ENCODE measurements around the gene LCN10. TPM values are rescaled to one million over a fixed set of nuclear protein-coding genes. Genes with fewer than 3 reads are reported as not detected.

Gene LCN10
- total RNA-seq, 5 donors from 2014 or later (not counting 1 experiment from before 2014, with no cell fraction given): 1.3 to 2.8 (median 2.2) TPM

- Histone ChIP-seq H3K9me3 (no peaks in the 10 kb centered on the region), H3K36me3 (ENCODE audit: control insufficient read depth in 2 of 2, extremely low read depth in 1 of 2, insufficient read depth in 1 of 2, low read length in 1 of 2) (no peaks in the 10 kb centered on the region), H3K4me3 (ENCODE audit: control insufficient read depth in 1 of 2, extremely low read depth in 1 of 2, low read length in 1 of 2) (no peak overlapping the region), H3K27me3 (replicated peaks in 1 of 2; ENCODE audit: control insufficient read depth in 2 of 2, extremely low read depth in 1 of 2, insufficient read depth in 2 of 2, low read length in 1 of 2) (peaks cover 0 to 9% of the 10 kb centered on the region in 2 experiments), H3K4me1 (ENCODE audit: control insufficient read depth in 1 of 2, extremely low read depth in 1 of 2, insufficient read depth in 2 of 2, low read length in 2 of 2) (peaks cover 0 to 4% of the 10 kb centered on the region in 2 experiments), H3K27ac (ENCODE audit: low read length) (no peak overlapping the region)
- Mint-ChIP-seq H3K36me3 (no peaks in the 10 kb centered on the region), H3K4me1 (peaks cover 0 to 1% (median 0%) of the 10 kb centered on the region in 3 donors), H3K27ac (no peak overlapping the region), H3K27me3 (no peaks in the 10 kb centered on the region), H3K9me3 (no peaks in the 10 kb centered on the region), H3K4me3 (no peak overlapping the region)
- POLR2A ChIA-PET: no interaction called here
- ATAC-seq (replicated peaks in 1 of 4) (no peak), DNase-seq (no peak)
- CTCF ChIA-PET: no interaction called here
- 90% methylated on average over 15 of the region's 21 CpGs for WGBS (ENCODE audit: insufficient coverage)
Observed at GRCh38 chr9:136735812-136736480, 6.8 kb downstream of the LCN10 start.

GRCh38 chr9:136734837-136735496 lies 7.8 kb downstream of the LCN10 start:
- WGBS (ENCODE audit: insufficient coverage): 57% methylated on average over 11 of the region's 12 CpGs
- no peaks in the 10 kb centered on the region for H3K9me3 ChIP-seq
- H3K27me3 ChIP-seq (replicated peaks in 1 of 2; ENCODE audit: control insufficient read depth in 2 of 2, extremely low read depth in 1 of 2, insufficient read depth in 2 of 2, low read length in 1 of 2): peaks cover 0 to under 1% of the 10 kb centered on the region in 2 experiments
- no peak overlapping the region for H3K27ac Mint-ChIP-seq
- ATAC-seq (replicated peaks in 1 of 4) (no peak), DNase-seq (no peak)
- no peaks in the 10 kb centered on the region for H3K4me1 ChIP-seq (ENCODE audit: control insufficient read depth in 1 of 2, extremely low read depth in 1 of 2, insufficient read depth in 2 of 2, low read length in 2 of 2)
- H3K27me3 Mint-ChIP-seq: no peaks in the 10 kb centered on the region
- POLR2A ChIA-PET: no interaction called here
- H3K36me3 ChIP-seq (ENCODE audit: control insufficient read depth in 2 of 2, extremely low read depth in 1 of 2, insufficient read depth in 1 of 2, low read length in 1 of 2): no peaks in the 10 kb centered on the region
- CTCF ChIA-PET: no interaction called here
- no peak overlapping the region for H3K4me3 Mint-ChIP-seq
- no peak overlapping the region for H3K27ac ChIP-seq (ENCODE audit: low read length)
- no peaks in the 10 kb centered on the region for H3K9me3 Mint-ChIP-seq
- no peaks in the 10 kb centered on the region for H3K36me3 Mint-ChIP-seq
- H3K4me3 ChIP-seq (ENCODE audit: control insufficient read depth in 1 of 2, extremely low read depth in 1 of 2, low read length in 1 of 2): no peak overlapping the region
- H3K4me1 Mint-ChIP-seq: no peaks in the 10 kb centered on the region

GRCh38 chr9:136733611-136734010 lies 9.1 kb downstream of the LCN10 start:
- no peaks in the 10 kb centered on the region for H3K27me3 Mint-ChIP-seq
- no peak overlapping the region for H3K27ac Mint-ChIP-seq
- Histone ChIP-seq H3K4me1 (ENCODE audit: control insufficient read depth in 1 of 2, extremely low read depth in 1 of 2, insufficient read depth in 2 of 2, low read length in 2 of 2) (peaks cover 0 to 7% of the 10 kb centered on the region in 2 experiments), H3K9me3 (no peaks in the 10 kb centered on the region), H3K27me3 (replicated peaks in 1 of 2; ENCODE audit: control insufficient read depth in 2 of 2, extremely low read depth in 1 of 2, insufficient read depth in 2 of 2, low read length in 1 of 2) (no peaks in the 10 kb centered on the region), H3K4me3 (ENCODE audit: control insufficient read depth in 1 of 2, extremely low read depth in 1 of 2, low read length in 1 of 2) (no peak overlapping the region), H3K27ac (ENCODE audit: low read length) (no peak overlapping the region), H3K36me3 (ENCODE audit: control insufficient read depth in 2 of 2, extremely low read depth in 1 of 2, insufficient read depth in 1 of 2, low read length in 1 of 2) (no peaks in the 10 kb centered on the region)
- H3K9me3 Mint-ChIP-seq: no peaks in the 10 kb centered on the region
- CTCF ChIA-PET: interaction anchor here in 1 of 2 donors (0.5 kb wide), 1 partner anchor 25 kb away, joined by 3 read pairs; no protein-coding TSS in a partner anchor
- ATAC-seq (replicated peaks in 1 of 4): no peak
- 95% methylated on average over 10 of the region's 12 CpGs for WGBS (ENCODE audit: insufficient coverage)
- POLR2A ChIA-PET: no interaction called here
- no peak for DNase-seq
- H3K36me3 Mint-ChIP-seq: no peaks in the 10 kb centered on the region
- H3K4me1 Mint-ChIP-seq: peaks cover 0 to 4% (median 0%) of the 10 kb centered on the region in 3 donors
- no peak overlapping the region for H3K4me3 Mint-ChIP-seq

GRCh38 chr9:136732444-136733178 lies 10.1 kb downstream of the LCN10 start:
- ATAC-seq (replicated peaks in 1 of 4) (no peak), DNase-seq (no peak)
- Mint-ChIP-seq H3K36me3 (no peaks in the 10 kb centered on the region), H3K27ac (no peak overlapping the region), H3K4me3 (no peak overlapping the region), H3K27me3 (no peaks in the 10 kb centered on the region), H3K9me3 (no peaks in the 10 kb centered on the region), H3K4me1 (peaks cover 0 to 4% (median 0%) of the 10 kb centered on the region in 3 donors)
- H3K27ac ChIP-seq (ENCODE audit: low read length): no peak overlapping the region
- H3K36me3 ChIP-seq (ENCODE audit: control insufficient read depth in 2 of 2, extremely low read depth in 1 of 2, insufficient read depth in 1 of 2, low read length in 1 of 2): no peaks in the 10 kb centered on the region
- ChIA-PET CTCF (no interaction called here), POLR2A (no interaction called here)
- H3K4me1 ChIP-seq (ENCODE audit: control insufficient read depth in 1 of 2, extremely low read depth in 1 of 2, insufficient read depth in 2 of 2, low read length in 2 of 2): peaks cover 0 to 11% of the 10 kb centered on the region in 2 experiments
- no peaks in the 10 kb centered on the region for H3K27me3 ChIP-seq (replicated peaks in 1 of 2; ENCODE audit: control insufficient read depth in 2 of 2, extremely low read depth in 1 of 2, insufficient read depth in 2 of 2, low read length in 1 of 2)
- no peak overlapping the region for H3K4me3 ChIP-seq (ENCODE audit: control insufficient read depth in 1 of 2, extremely low read depth in 1 of 2, low read length in 1 of 2)
- WGBS (ENCODE audit: insufficient coverage): 56% methylated on average over 12 of the region's 16 CpGs
- no peaks in the 10 kb centered on the region for H3K9me3 ChIP-seq

- Histone ChIP-seq H3K4me1 (ENCODE audit: control insufficient read depth in 1 of 2, extremely low read depth in 1 of 2, insufficient read depth in 2 of 2, low read length in 2 of 2) (peaks cover 11 to 35% of the 10 kb centered on the region in 2 experiments), H3K36me3 (ENCODE audit: control insufficient read depth in 2 of 2, extremely low read depth in 1 of 2, insufficient read depth in 1 of 2, low read length in 1 of 2) (peaks cover 7 to 16% of the 10 kb centered on the region in 2 donors), H3K27me3 (replicated peaks in 1 of 2; ENCODE audit: control insufficient read depth in 2 of 2, extremely low read depth in 1 of 2, insufficient read depth in 2 of 2, low read length in 1 of 2) (peaks cover 0 to 2% of the 10 kb centered on the region in 2 experiments), H3K27ac (ENCODE audit: low read length) (no peak overlapping the region), H3K9me3 (no peaks in the 10 kb centered on the region), H3K4me3 (ENCODE audit: control insufficient read depth in 1 of 2, extremely low read depth in 1 of 2, low read length in 1 of 2) (no peak overlapping the region)
- no peak for ATAC-seq (replicated peaks in 1 of 4)
- H3K27me3 Mint-ChIP-seq: no peaks in the 10 kb centered on the region
- peaks cover 10 to 25% (median 17%) of the 10 kb centered on the region in 3 donors for H3K4me1 Mint-ChIP-seq
- ChIA-PET CTCF (interaction anchor here (0.5 to 1.4 kb wide), 2 partner anchors 29 to 32 kb away, joined by 4 read pairs; no protein-coding TSS in a partner anchor), POLR2A (no interaction called here)
- no peak overlapping the region for H3K27ac Mint-ChIP-seq
- H3K4me3 Mint-ChIP-seq: peak overlapping the region; percentile 46 to 95 (median 64)
- WGBS (ENCODE audit: insufficient coverage): 96% methylated on average over 4 of the region's 8 CpGs
- DNase-seq: no peak
- no peaks in the 10 kb centered on the region for H3K9me3 Mint-ChIP-seq
- H3K36me3 Mint-ChIP-seq: peaks cover 20% of the 10 kb centered on the region
Observed at GRCh38 chr9:136729926-136730325, 12.8 kb downstream of the LCN10 start.

GRCh38 chr9:136729144-136729543 lies 13.6 kb downstream of the LCN10 start:
- 89% methylated on average over 7 of the region's 7 CpGs for WGBS (ENCODE audit: insufficient coverage)
- Histone ChIP-seq H3K9me3 (no peaks in the 10 kb centered on the region), H3K4me3 (ENCODE audit: control insufficient read depth in 1 of 2, extremely low read depth in 1 of 2, low read length in 1 of 2) (no peak overlapping the region), H3K27ac (ENCODE audit: low read length) (no peak overlapping the region), H3K36me3 (ENCODE audit: control insufficient read depth in 2 of 2, extremely low read depth in 1 of 2, insufficient read depth in 1 of 2, low read length in 1 of 2) (peaks cover 14 to 24% of the 10 kb centered on the region in 2 donors), H3K4me1 (ENCODE audit: control insufficient read depth in 1 of 2, extremely low read depth in 1 of 2, insufficient read depth in 2 of 2, low read length in 2 of 2) (peaks cover 11 to 37% of the 10 kb centered on the region in 2 experiments), H3K27me3 (replicated peaks in 1 of 2; ENCODE audit: control insufficient read depth in 2 of 2, extremely low read depth in 1 of 2, insufficient read depth in 2 of 2, low read length in 1 of 2) (peaks cover 0 to 2% of the 10 kb centered on the region in 2 experiments)
- ChIA-PET POLR2A (no interaction called here), CTCF (interaction anchor here in 1 of 2 donors (1.1 to 1.4 kb wide), 2 partner anchors 23 to 28 kb away, joined by 3 to 4 read pairs; no protein-coding TSS in a partner anchor)
- peak overlapping the region; percentile 46 to 95 (median 64) for H3K4me3 Mint-ChIP-seq
- H3K27me3 Mint-ChIP-seq: no peaks in the 10 kb centered on the region
- H3K36me3 Mint-ChIP-seq: peaks cover 25% of the 10 kb centered on the region
- peaks cover 15 to 30% (median 22%) of the 10 kb centered on the region in 3 donors for H3K4me1 Mint-ChIP-seq
- no peaks in the 10 kb centered on the region for H3K9me3 Mint-ChIP-seq
- ATAC-seq (replicated peaks in 1 of 4) (no peak), DNase-seq (no peak)
- no peak overlapping the region for H3K27ac Mint-ChIP-seq
